ENCODE results near the gene MCU.
A peak's percentile ranks its signal among the peaks of the same experiment; 100 is the strongest.

- TF ChIP-seq CTCF (IDR thresholded peaks at IDR 0.05) (peak; percentile 49 to 71 (median 52)), POLR2A (IDR thresholded peaks at IDR 0.05) (no peak)
Measured at GRCh38 chr10:72834183-72834825, 142.4 kb downstream of the MCU start.

All from testis (tissue), 2 donors.